ENCODE measurements around the gene FFAR2.
A peak's percentile ranks its signal among the peaks of the same experiment; 100 is the strongest.
"Not testable (repeated sequence)": the region's sequence is repeated elsewhere in the genome, so short reads cannot be mapped to it uniquely, and the experiment has no call there.

Gene FFAR2

GRCh38 chr19:35457173-35457572, 9.1 kb downstream of the FFAR2 start:
- DNase-seq (ENCODE audit: low spot score): no peak

DNA sequence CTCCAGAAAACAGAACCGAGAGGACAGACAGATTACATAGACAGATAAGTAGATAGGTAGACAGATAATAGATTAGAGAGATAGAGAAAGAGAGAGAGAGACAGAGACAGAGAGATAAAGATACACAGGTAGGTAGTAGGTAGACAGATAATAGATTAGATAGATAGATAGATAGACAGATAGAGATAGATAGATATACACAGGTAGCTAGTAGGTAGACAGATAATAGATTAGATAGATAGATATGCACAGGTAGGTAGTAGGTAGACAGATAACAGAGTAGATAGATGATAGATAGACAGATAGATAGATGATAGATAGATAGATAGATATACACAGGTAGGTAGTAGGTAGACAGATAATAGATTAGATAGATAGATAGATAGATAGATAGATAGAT, 10.1 kb downstream of the FFAR2 start:
- no peak for DNase-seq (ENCODE audit: low spot score)

DNA sequence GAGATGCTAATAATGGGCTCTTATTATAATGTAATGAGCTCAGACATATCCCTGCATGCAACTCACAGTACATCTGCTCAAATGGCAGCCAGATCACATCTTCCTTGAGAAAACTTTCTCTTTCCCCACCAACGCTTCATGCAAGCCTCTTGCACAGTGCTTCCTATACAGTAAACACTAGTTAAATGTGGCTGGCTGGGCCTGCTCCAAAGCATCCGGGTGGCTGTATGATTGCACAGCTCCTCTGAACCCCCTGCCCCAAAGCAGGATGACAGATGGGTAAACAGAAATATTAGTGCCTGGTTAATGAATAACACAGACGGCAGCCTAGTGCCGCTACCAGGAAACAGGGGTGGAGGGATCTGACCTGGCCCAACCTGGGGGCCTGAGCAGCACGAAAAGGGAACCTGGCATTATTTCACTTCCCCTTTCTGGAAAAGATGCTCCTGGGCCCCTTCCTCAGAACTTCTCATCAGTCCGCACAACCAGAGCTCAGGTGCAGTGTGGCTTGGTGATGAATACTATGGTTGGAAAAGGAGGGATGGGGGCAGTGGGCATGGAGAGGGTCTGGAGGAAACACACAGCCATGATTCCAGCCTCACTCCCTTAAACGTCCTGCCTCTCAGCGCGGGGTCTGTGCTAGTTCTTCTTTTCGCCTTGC, 10.8 kb downstream of the FFAR2 start:
- no peak for DNase-seq (ENCODE audit: low spot score)

DNA sequence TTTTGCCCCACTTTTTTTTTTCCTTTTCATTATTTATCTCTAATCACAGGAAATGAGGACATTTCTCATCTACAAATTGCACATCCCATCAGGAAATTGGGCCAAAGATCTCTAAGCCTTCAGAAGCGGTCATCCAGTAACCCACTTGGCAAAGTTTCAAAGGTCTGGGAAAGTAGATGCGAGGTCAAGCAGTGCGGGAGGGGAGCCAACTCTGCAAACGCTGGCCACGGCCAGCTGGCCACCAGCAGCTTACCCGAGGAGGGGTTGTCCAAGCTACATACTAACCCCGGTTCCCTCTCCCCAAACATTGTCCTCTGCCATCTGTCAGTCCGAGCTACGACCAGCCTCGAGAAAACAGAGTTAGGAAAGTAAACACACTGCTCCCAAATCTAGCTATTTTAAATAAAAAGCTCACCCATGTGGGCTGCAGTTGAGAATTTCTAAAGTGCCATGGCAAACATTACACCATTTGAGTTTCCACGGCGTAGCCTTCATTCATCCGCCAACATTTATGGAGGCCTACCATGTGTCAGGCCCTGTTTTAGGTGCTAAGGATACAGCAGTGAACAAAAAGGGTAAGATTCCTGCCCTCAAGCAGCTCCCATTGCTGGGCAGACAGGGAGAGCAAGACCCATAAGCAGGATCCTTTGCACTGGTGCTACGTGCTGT, 11.5 kb downstream of the FFAR2 start:
- DNase-seq (ENCODE audit: low spot score): no peak

DNA sequence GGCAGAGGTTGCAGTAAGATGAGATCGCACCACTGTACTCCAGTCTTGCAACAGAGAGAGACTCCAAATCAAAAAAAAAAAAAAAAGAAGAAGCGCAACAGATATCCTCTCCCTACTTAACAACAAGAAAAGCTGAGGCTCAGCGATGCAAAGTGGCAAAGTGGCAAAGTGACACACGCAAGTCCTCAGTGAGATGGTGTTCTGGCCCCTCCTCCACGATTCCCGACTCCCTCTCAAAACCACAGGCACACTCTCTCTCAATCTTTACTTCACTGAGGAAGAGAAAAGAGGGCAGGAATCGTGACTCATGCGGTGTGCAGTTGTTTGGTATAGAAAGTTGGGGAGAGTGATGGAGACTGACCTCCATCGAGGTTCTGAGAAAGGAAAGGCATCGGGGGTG, 12.6 kb downstream of the FFAR2 start:
- DNase-seq (ENCODE audit: low spot score): no peak

DNA sequence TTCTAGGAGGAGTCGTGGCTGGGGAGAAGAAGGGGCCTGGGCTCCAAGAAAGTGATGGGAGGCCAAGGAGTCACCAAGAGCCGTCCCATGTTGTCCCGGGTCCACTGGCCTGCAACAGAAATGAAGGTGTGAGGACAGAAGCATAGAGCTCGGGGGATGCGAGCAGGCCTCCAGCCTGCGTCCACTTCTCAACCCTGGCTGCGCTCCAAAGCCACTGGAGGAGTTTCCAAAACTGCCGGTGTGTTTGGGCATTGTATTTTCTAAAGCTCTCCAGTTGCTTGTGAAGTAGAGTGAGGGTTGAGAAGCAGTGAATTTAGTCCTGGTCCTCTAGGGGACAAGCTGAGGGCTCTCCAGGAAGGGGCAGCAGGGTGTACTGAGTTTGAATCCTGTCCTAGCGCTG, 13.0 kb downstream of the FFAR2 start:
- DNase-seq (ENCODE audit: low spot score): no peak

DNA sequence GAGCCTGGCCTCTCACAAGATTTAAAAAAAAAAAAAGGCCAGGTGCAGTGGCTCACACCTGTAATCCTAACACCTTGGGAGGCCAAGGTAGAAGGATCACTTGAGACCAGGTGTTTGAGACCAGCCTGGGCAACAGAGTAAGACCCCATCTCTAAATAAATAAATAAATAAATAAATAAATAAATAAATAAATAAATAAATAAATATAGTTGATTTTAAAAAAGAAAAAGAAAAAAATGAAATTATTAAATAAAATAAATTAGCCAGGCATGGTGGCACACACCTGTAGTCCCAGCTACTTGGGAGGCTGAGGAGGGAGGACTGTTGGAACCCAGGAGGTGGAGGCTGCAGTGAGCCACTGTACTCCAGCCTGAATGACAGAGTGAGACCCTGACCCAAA, 13.7 kb downstream of the FFAR2 start:
- DNase-seq (ENCODE audit: low spot score): not testable (repeated sequence)

GRCh38 chr19:35462476-35462953, 14.5 kb downstream of the FFAR2 start:
- no peak for DNase-seq (ENCODE audit: low spot score)

DNA sequence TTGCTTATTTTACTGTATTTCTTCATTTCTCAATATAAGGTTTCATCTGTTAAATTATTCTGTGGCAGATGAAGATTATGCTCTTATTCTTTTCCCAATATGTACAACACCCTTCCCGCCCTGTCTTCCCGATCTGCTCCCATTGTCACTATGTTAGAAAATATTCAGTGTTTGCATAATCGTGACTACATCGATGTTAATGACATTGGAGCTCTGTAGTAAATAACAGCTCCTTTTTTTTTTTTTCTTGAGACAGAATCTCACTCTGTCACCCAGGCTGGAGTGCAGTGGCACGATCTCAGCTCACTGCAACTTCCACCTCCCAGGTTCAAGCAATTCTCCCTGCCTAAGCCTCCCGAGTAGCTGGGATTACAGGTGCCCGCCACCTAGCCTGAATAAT, 14.9 kb downstream of the FFAR2 start:
- DNase-seq (ENCODE audit: low spot score): not testable (repeated sequence)

DNA sequence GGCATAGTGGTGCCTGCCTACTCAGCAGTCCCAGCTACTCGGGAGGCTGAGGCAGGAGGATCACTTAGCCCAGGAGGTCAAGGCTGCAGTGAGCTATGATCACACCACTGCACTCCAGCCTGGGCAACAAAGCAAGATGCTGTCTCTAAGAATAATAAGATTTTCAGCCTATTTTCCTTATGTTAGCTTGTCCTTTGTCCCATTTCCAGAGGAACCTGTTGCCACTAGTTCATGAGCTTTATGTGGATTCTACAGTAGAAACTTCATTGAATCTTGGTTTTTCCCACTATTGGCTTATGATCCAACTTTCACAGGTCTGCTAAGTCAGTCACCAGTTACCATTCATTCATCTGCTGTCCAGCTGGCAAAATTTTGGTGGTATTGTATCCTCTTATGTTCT, 18.2 kb downstream of the FFAR2 start:
- DNase-seq (ENCODE audit: low spot score): no peak

- DNase-seq (ENCODE audit: low spot score): peak; percentile 72
Measured at GRCh38 chr19:35468637-35469036, 20.6 kb downstream of the FFAR2 start.

- no peak for DNase-seq (ENCODE audit: low spot score)
Measured at GRCh38 chr19:35470128-35470527, 22.1 kb downstream of the FFAR2 start.

DNA sequence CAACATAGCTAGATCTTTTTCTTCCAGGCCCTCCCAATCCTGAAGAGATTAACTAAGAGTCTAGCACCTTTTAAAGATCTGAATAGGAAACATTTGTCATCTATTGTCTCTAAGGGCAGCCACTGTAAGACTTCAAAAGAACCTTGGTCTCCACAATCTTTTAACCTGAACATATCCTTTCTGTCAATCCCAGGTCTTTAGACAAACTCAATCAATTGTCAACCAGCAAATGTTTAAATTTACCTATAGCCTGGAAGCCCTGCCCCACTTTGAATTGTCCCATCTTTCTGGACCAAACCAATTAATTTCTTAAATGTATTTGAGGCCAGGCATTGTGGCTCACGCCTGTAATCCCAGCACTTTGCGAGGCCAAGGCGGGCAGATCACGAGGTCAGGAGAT, 23.0 kb downstream of the FFAR2 start:
- not testable (repeated sequence) for DNase-seq (ENCODE audit: low spot score)

DNA sequence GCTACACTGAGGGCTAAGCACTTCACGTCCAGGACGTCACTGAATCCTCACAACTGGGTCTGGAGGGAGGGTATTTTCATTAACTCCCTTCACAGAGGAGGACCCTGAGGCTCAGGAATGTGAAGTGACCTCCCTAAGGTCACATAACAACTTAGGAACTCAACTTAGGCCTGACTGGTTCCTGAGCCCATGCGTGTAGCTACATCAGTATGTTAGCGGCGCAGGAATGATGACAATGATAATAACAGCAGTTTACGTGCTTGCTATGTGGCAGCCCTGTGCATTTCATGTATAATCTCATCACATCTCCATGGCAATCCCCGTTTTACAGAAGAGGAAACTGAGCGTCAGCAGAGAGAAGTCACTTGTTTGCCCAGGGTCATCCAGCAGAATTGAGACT, 23.9 kb downstream of the FFAR2 start:
- DNase-seq (ENCODE audit: low spot score): no peak

DNA sequence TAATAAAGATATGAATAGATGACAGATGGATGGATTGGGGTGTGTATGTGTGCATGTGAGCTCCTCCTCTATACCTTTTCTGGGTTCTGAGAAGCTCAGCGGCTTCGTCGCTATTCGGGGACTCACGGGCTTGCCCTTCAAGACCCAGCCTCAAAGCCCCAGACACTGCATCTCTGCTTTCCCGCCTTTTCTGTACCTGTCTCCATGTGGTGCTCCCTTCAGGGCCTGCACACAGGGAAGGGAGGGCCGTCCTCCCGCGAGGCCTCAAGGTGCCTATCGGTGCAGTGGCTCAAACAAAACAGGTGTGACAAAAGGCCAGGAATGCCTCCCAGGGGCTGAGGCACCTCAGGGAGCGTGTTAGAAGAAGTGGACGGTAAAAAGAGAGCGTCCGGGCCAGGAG, 26.0 kb downstream of the FFAR2 start:
- no peak for DNase-seq (ENCODE audit: low spot score)

GRCh38 chr19:35474594-35474993, 26.5 kb downstream of the FFAR2 start:
- DNase-seq (ENCODE audit: low spot score): not testable (repeated sequence)

DNA sequence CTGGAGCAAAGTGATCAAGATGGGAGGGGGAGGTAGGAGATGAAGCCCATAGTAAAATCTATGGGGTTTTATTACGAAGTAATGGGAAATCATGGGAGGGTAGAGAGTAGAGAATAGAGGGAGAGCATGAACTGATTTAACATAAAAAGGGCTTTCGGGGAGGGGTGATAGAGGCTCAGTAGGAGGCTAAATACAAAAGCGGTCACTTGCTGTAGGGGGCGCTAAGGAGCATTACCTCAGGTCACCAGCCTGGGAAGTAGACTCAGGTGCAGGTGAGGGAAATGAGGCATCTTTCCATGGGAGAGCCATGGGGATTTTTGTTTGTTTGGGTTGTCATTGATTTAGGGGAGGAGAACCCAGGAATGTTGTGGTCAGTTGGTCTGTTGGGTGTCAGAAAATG, 28.1 kb downstream of the FFAR2 start:
- no peak for DNase-seq (ENCODE audit: low spot score)

DNA sequence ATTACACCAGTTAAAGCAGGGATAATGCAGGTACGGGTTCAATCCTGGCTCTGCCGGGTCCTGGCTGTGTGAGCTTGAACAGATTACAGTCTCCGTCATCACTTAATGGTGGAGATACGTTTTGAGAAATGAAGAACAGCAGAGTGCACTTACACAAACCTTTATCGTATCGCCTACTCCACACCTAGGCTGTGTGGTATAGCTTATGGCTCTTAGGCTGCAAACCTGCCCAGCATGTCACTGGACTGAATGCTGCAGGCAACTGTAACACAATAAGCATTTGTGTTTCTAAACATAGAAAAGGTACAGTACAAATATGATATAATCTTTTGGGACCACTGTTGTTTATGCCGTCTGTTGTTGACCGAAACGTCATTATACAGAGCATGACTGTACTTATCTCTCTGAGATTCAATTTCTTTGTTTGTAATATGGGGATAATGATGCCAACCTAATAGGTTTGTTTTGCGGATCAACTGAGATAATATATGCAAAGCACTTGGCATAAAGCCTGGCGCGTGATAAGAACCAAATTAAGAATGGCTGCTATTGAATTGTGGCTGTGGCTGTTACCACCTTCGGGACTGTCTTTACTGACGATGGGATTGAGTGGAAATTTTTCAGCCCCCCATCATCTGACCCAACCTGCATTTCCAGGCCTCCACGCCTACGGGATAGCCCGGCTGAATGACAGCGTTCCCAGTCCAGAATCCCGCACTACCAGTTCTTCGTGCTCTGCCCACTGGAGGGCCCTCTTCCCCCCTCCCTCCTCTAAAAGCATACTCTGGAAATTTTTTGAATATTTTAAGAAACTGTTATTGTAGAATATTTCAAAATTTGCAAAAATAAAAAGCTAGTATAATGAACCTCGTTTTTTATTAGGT, 31.0 kb downstream of the FFAR2 start:
- no peak for DNase-seq (ENCODE audit: low spot score)

DNA sequence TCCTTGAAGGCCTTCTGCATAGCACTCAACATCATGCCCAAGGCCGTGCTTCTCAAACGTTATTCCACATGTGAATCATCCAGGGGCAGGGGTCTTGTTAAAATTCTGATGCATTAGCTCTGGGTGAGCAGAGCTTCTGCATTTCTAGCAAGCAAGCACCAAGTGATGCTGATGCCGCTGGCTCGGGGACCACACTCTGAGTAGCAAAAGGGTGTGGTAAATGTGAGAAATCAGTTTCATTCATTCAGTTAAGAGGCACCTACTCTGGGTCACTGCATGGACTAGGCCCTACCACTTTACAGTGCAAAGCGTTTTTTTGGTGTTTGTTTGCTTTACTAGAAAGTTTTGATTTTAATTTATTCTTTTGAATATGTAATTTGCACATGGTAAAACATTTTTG, 35.0 kb downstream of the FFAR2 start:
- DNase-seq (ENCODE audit: low spot score): no peak

DNA sequence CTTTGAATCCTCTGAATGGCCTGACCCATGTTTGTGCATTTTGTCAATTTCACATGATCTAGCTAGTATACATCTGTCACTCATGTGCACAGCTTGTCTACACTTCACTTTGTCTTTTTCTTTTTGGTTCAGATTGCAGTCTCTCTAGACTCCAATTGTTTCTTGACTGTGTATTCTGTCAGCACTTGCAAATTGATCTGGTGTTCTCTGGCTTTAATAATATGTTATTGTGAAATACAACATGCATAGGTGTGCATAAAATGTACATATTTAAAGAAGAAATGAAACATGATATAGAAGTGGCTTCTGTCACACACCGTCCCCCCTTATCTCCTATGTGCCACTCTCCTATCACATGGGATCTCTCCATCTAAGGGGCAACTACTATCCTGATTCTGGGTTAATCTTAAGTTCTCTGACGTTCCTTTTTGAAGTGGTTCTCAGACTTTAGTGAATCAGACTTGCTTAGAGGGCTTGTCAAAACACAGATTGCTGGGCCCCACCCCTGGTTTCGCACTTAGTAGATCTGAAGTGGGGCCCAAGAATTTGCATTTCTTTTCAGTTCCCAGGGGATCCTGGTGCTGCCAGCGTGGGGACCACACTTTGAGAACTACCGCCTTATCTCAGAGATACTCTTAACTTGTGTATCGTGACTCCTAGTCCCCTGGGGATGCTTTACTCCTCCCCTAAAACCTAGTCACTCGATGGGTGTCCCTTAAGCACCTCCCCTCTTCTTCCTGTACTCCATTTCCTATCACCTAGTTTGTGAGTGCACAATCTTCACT, 36.4 kb downstream of the FFAR2 start:
- DNase-seq (ENCODE audit: low spot score): no peak

GRCh38 chr19:35486268-35486708, 38.2 kb downstream of the FFAR2 start:
- no peak for DNase-seq (ENCODE audit: low spot score)

- no peak for DNase-seq (ENCODE audit: low spot score)
Measured at GRCh38 chr19:35487656-35488182, 39.7 kb downstream of the FFAR2 start.
